GM21367 (cell line): ENCODE data around the gene FAM241B.

Source experiments
- ATAC-seq: cut with Tn5 transposase; IDR thresholded peaks from one replicate; pipeline ENCODE4 v1.9.1; 2021; ENCODE audit not compliant: unreplicated experiment

The FAM241B gene

DNA sequence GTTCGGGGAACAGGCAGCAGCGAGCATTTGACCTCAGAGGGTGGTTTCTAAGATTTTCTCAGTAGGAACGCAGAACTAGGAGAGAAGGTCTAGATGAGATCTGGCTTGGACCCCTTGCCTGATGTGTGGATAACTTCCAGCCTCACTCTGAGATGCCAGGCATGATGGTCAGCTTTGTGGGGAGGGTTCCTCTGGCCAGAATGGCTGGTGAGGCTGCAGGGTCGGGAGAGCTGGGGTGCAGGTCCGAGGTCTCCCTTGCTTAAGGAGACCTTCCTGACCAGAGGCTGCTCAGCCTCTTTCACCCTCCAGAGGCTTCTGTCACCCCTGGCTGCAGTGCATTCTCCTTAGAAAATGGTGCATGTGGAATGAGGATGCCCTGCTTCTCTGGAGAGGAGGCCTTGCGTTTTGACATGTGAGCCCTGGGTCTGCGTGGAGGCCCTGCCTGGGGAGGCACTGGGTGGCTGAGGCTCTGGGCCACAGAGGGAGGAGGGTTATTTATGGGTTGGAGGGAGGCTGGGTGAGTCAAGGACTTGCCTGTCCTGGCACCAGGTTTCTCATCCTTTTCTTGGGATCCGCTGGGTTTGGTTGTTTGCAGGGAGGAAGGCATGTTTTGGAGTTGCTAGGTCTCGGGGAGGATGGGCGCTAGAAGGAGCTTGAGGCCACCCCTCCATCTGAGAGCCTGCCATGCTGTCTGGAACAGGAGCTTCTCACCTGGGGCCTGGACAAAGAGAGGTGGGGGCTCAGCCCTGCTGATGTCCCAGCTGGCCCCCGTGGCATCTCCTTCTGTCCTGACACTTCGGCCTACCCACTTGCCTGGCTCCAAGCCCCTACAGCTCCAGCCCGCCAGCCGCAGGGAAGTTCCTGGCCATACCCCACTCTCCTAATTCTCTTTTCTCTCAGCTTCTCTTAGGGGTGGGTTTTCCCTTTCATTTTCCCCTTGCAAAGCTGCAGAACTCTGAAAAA is 3.9 kb downstream of the FAM241B start:
- ATAC-seq, result no peak

DNA sequence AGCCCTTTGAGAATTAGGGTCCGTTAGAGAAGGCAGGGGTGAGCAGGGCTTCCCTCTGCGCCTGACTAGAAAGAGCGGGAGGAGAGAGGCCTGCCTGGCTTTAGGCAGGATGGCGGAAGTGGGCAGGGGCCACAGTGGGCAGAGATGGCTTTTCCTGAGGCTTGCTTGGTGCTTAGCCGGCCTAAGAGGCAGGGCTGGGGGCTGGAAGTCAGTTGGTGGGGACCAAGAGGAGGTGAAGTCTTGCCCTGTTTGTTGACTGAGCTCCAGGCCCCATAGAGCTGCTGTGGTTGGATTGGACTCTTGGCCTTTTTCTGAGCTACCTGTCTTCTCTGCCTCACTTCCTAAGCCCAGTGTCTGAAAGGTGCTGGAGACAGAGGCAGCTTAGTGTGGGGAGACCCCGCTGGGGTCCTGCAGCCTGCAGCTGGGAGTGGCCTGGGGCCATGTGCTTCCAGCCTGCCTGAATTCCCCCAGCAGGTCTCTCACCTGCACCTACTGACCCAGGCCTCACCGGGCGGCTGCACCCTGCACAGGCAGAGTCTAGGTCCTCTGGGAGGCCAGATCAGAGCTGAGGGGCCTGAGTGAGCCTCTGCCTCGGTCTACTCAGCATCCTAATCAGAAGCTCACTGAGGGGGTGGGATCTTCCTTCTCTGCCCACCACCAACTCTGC is 4.8 kb downstream of the FAM241B start:
- no peak for ATAC-seq

DNA sequence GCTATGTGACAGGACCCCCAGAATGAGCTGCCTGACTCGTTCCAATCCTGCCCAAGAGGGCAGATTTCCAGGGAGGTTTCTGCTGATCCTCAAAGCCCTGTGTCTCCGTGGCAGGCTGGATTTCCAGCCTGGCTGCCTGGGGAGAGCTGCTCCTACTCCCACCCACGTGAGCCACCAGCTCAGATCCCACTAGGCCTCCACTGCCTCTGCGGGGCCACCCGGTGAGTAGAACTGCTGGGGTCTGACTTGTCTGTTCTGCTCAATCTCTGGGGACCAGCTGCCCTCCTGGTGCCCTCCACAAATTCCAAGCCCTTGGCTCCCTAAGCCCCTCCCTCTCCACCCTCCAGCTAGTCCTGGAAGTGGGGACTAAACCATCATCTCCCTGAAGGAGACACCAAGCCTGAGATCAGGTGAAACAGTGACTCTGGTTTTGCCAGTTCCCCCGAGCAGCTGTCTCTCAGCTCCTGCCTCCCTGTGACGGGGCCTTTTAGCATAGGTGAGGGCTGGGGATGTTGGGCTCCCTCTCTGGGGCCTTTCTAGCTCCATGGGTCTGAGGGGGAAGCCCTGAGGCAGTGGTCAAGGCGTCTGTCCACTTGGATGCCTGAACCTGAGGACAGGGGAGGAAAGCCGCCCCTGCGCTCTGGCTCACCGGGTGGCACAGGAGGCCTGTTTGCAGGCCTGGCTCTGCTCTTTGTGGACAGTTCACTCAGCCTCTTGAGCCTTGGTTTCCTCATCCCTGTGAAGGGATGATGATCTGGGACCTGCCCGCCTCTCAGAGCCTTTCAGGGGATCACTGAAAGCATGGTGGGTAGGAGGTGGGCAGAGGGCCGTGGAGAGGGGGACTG is 5.6 kb downstream of the FAM241B start:
- ATAC-seq, result no peak

DNA sequence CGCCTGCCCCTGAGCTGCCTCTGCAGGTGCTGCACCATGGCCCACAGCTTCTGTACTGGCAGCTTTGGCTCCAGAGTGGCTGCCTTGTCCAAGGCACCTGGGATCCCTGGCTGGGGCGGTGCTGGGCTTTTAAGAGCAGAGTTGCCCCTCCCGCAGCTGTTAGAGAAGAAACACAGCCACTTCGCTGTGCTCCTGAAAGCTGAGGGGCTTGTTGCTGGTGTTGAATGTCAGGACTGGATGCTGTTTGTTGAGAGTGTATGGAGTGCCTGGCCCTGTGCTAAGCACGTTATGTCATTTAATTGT is 6.2 kb downstream of the FAM241B start:
- no peak for ATAC-seq

DNA sequence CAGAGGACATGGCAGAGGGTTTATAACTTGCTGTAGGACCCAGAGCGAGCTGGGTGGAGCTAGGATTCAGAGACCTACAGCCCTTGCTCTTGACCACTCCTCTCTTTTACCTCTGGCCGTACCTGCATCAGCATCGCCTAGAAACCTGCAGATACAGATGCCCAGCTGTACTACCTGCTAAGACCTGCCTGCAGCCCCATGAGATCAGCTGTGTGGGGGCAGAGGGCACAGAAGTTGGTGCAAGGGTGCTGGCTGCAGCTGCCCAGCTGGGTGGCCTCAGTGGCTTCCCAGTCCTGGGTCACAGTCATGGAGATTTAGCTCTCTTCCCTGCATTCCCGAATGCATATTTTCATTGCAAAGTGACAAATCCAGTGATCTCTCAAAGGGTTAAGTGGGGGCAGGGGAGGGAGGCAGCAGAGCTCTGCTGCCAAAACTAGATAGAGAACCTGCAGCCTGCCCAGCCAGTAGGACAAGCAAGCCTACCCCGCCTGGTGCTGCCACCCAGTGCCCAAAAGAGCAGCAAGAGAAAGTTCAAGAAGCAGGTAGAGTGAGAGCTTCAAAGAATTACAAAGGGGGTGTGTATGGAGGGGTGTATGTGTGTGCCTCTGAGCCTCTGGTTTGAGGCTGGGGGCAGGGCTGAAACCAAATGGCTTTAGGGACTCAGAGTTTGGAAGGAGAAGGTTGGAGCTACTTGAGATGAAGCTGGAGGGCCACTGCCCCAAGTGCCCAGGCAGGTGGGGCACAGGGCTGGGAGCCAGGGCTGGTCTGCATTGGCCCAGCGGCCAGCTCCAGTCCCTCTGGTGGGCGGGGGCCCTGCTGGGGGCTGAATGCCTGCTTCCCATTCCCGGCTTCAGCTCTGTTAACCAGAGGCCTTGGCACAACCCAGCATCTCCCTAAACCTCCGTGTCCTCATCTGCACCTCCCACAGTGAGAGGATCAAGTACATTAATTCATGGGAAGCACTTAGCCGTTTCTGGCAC is 6.9 kb downstream of the FAM241B start:
- no peak for ATAC-seq

DNA sequence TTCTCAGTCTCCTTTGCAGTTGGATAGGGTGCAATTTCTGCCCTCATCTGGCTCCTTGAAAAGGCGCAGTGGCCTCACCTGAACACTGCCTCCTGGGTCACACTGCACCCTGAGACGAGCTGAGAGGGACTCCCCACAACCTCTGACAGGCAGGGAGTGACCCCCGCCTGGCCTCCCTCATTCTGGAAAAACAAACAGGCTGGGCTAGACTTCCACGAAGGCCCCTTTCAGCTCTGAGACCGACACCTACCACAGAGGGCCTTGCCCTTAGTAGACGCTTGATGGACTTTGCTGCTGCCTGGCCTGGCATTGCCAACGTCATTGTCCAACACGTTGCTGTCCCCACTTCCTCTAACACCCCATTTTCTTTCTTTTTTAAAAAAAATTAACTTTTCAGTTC is 8.6 kb downstream of the FAM241B start:
- no peak for ATAC-seq

DNA sequence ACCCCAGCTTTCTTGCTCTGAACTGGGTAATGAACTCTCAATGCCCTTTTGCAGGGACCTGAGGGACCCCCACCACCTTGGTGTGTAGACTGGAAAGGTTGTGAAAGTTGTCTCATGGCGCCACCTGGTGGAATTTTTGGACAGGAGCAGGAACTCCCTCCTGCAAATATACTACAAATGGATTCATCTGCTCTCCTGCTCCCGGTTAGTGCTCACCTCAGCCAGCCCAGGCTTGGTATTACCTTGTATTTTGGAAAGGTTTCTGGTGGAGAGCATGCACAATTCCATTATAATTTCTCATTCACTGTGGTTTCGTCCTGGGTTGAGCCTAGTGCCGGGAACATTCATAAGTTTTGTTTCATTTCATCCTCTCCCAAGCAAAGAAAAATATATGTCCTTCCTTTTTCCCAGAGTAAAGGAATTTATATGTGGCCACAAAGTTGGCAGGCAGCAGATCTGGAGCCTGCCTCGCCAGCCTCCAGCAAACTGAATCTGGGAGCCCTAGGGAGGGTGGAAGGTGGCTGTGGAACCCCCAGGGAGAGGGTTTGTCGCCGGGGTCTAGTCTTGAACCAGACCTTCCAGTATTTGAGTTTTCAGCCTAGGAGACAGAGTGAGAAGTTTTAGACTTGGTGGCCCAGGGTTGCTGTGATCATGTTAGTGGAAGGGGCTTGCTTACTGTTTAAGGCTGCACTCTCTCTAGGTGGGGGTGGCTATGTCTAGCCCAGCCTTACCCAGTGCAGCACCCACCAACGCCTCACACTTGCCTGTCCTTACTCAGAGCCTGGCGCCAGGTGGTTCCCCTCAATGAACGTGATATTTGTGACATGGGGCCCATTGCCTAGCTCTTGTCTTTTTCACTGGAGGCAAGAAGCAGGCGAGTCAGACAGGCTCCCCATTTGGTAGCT is 9.5 kb downstream of the FAM241B start:
- ATAC-seq, result no peak

DNA sequence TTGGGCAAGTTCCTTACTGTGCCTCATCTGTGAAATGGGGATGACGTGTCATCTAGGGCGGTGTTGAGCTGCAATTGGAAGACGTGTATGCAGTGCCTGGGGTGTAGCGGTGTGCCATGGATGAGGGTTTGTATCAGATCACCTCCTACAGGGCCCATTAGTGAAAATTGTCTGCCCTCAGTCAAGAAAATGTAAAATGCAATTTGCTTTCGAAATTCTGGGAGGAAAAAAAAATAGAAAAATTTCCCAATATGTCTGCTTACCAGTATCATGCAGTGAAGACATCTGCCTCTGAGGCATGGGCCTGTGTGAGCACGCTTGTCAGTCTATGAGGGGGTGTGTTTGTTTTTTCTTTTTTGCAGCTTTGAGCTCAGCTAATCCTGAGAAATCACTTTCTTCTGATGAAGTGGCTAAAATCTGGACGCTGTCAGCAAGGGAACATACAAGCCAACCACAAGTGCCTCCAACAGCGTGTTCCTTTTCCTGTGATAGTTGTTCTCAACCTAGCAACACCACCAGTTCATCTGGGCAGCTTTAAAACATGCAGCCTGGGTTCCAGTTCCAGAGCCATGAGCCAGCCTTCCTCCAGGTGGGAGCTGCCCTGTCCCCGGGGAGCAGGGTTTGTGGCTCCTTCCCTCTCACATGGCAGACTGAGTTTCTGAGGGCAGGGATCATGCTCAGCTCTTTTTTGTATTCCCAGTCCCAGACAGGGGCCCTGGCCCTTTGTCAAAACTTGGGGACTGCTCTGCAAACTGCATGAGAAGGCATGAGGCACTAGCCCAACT is 10.3 kb downstream of the FAM241B start:
- no peak for ATAC-seq

DNA sequence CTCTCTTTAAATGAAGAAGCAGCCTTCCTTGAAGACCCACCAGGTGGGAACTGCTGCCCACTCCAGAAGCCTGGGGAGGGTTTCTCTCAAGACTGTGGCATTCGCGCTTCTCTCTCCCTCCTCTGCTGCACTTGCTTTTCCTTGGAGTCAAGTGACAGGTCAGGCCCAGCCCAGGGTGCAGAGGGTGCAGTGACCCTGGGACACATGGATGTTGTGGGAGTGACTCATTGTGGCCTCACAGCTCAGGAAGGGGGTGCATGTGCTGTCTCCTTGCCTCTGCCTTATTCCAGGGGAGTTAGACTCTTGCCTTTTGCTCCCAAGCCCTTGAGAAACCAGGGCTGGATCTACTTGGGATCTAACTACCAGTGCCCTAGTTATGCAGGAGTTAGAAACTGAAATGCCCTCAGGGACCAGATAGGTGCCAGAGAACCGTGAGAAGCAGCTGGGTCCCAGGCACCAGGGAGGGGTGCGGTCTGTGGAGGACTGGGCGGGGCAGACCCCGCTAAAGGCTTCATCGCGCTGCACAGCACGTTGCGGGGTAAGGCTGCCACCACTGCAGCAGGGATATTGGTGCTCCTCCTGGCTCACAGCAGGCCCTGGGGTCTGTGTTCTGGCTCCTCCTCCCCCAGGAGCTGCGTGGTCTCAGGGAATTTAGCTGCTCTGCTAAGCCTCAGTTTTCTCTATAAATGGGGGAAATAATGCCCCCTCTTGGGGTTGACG is 11.4 kb downstream of the FAM241B start:
- ATAC-seq, result no peak

DNA sequence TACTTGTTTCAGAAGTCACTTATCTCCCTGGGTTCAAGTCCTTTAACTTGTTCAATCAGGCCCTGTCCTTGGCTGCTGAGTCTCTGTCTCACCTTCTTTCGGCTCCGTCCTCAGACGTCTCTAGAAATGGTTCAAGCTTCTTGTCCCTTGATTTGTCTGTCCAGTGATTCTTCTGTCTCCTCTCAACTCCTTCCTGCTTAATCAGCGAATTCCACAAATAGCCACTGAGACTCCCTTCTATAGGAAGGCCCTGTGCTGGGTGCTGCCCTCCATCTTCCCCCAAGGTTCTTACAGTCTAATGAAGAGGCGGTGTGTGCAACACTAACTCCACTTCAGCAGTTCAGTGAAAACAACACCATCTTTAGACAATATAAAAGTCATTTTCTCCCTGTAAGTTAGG is 12.7 kb downstream of the FAM241B start:
- ATAC-seq, result no peak

DNA sequence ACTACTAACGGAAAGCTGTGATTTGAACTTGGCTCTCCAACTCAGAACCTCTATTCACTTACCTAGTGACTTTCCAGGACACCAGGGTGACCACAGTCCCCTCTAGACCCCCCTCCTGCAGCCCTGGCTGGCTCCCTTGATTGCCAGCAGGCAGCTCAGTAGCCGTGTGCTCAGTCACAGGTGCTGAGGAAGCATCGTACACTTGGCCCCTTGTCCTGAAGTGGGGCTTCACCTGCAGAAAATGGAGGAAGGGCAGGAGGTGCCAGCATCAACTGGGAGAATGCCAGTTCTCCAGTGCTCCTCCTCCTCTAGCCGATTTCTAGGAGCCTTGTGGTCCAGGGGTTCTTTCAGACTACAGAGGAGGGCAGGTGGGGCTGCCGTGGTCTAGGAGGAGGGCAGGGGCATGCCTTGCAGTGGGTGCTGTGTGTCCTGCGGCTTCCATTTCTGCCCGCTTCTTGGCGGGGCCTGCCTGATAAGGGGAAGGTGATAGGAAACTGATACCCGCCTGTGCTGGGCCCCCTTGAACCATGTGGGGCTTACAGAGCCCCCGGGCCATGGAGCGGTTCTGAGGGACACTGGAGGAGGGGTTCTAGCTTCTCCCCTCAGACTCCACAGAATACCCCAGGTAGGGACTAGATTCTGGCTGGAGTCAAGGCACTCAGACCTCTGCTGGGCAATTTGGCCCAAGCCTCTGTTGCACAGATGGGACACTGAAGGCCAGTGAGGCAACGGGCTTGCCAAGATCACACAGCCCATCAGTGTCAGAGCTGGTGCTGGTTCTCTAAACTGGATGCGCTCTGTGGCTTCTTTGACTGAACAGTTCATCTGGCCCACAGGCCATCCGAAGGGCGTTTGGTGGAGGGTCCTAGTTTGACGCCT is 14.0 kb downstream of the FAM241B start:
- ATAC-seq, result no peak

DNA sequence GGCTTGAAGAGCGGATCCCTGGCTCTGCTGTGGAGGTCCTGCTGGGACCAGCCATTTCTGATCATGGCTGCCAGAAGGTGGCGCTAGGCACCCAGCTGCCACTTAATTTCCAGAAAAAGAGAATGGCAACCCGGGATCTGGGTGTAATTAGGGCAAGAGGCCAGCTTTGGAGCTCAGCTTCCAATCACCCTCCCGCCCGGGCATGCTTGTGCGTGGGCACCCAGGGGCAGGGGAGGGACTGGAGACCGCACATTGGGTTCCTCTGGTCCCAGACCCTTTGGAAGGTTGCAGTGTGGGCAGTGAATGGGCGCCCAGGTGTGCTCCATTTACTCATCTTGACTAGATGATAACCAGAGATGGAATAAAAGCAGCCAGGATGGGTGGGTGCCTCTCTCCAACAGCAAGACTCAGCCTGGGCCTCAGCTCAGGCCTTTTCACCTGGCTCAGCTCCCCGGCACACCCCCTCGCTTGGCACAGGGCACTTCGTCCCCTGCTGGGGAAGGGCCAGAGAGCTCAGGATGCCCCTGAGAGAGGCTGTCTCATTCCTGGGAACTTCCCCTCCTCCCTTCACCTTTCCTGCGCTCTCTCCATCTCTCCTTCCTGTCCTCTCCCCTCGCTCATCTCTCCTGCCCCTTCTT is 14.7 kb downstream of the FAM241B start:
- no peak for ATAC-seq

DNA sequence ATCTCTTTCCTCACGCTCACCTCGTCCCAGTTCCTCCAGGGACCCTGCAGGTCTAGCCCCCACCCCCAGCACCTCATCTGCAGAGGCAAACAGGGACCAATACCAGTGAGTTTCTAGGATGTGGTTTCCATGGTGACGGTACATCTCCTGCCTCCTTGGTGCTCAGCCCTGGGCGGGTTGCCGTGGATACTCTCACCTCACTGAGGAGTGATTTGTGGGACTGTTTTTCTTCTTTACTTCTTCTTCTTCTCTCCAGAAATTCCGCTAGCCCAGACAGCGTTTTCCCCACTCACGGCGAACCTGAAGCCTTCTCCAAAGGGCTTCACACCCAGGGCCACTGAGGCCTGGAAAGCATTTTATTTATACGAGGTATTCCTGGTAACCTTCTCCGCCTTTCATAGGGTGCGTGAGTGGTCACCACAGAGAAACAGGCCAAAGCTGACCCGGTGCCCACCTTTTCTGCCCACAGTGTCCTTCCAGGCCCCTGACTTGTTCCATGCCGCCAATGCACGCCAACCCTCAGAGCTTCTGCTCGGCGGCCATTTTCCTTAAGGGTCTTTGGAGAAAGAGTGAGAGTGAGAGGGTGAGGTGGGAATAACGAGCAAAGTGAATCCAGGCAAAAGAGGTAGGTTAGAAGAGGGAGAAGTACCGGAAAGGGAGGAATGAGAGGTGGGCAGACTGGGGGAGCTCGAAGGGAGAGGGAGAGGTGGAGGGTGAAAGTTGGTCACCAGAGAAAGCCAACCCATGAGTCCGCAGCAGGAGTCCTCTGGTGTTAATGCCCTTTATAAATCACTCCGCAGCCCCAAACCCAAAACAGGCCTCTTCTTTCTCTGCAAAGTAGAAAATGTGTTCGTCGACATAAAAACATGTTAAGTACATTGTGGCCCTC is 15.5 kb downstream of the FAM241B start:
- ATAC-seq, result no peak

DNA sequence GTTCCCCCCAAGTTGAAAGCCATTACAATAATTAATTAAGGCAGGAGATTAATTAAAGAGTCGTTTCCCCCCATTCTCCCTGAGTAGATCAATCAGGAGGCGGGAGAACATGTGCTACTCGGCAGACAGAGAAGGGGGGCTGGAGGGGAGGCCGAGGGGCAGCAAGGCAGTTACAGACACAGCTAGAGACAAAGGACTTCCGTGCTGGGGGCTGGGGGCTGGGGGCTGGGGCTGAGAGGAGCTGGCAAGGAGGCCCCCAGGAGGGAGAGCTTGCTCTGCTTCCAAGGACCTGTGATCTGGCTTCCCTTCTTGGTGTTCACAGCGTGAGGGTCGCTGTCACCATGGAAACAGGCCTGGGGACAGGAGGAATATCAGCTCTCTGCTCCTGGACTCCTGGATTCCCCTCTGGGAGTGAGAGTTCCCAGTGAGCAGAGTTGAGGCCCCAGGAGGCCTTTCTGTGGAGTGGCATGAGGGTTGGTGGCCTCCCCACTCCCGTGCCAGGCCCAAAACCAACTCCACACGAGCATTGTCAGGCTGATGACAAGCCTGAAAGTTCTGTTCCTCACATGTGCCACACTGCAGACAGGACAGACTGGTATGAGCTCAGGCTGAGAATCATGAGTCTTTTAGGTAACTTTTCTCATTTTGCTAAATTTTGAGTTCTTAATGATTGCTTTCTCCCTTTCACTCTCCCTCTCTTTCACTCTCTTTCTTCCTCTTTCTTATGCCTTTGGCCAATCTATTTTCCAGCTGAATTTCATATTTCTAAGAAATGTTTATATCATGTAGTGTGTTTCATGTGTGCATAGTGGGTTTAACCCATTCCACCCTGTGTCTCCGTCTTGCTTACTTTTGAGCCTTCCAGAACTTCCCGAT is 16.4 kb downstream of the FAM241B start:
- no peak for ATAC-seq

DNA sequence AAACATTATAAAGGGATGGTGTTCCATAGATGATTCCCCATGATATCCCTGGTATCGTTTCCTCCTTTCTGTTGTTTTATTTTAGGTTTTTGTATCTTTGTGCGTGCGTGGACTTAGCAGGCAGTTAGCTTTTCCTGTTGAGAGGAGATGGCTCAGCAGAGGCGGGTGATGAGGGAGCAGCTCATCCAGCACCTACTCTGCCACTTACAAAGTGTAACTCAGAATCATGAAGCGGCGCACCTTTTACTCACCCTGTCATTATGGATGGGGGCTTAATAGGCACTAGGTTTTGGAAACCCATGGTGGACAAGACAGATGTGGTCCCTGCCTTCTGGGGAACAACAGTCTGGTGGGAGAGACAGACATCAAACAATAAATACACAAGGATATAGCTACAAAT is 17.1 kb downstream of the FAM241B start:
- no peak for ATAC-seq
